OCI-LY3 (cell line): ENCODE measurements around the gene TMEM171.

Experiments used
- EZH2phosphoT487 ChIP-seq: fragments of 200-600 bp; shearing (Covaris generic); IDR thresholded peaks from 2 replicates; pipeline ENCODE4 v1.6.1; 2018; ENCODE audit warnings: antibody characterized with exemption, mixed run types, low read depth
- TF ChIP-seq, protein P1 (sequence below): fragments of 200-600, 300-600 bp; sonication (generic); IDR thresholded peaks from 2 replicates; pipeline ENCODE4 v1.5.1; 2014; ENCODE audit warnings: antibody characterized with exemption, low read length, low read depth

DNA sequence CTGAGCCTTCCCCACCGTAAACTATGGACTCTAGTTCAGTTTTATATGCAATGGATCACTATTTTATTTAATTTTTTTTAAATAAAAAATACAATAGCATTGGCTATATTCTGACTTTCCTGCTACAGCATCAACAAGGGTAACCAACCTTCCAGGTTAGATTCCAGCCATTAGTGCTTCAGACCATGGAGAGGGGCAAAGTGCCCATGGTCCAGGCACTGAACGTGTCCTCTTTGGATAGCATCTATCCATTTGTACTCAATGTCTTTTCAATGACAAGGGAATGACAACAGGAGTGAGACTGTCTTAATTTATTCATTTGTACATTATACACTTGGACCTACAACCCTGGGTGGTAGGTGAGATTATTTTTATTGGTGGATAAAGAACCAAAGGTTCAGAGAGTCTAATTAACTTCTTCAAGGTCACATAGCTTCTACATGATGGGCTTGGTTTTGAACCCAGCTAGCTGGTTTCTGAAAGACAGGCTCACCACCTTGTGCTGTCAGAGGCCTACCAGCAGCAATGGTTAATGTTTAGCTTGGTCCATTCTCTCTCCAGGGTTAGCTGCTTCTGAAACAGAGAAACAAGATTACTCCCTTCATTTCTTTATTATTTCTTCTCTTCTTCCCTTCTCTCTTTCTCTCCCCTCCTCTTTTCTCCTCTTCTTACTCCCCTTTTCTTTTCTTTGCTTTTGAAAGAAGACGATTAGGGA lies 11.5 kb downstream of the TMEM171 start:
- TF ChIP-seq, protein P1, sequence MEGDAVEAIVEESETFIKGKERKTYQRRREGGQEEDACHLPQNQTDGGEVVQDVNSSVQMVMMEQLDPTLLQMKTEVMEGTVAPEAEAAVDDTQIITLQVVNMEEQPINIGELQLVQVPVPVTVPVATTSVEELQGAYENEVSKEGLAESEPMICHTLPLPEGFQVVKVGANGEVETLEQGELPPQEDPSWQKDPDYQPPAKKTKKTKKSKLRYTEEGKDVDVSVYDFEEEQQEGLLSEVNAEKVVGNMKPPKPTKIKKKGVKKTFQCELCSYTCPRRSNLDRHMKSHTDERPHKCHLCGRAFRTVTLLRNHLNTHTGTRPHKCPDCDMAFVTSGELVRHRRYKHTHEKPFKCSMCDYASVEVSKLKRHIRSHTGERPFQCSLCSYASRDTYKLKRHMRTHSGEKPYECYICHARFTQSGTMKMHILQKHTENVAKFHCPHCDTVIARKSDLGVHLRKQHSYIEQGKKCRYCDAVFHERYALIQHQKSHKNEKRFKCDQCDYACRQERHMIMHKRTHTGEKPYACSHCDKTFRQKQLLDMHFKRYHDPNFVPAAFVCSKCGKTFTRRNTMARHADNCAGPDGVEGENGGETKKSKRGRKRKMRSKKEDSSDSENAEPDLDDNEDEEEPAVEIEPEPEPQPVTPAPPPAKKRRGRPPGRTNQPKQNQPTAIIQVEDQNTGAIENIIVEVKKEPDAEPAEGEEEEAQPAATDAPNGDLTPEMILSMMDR: no peak
- TF ChIP-seq EZH2phosphoT487: no peak
